HepG2 (cell line): ENCODE measurements around the gene ZNF700. TPM values are rescaled to one million over a fixed set of nuclear protein-coding genes. Genes with fewer than 3 reads are reported as not detected.
A peak's percentile ranks its signal among the peaks of the same experiment; 100 is the strongest.

Experiments used
- ATAC-seq: fragments of 200-7000 bp; cut with Tn5 transposase; 3 replicates; pipeline ENCODE4 v1.9.1; 2020; ENCODE audit warnings: mild to moderate bottlenecking, moderate library complexity
- BruUV-seq: library from RNA; stranded (reverse); fragments of 400-500 nt; replicated peaks from 2 replicates; lab custom pipeline; 2021; lab: Mats Ljungman, UMichigan
- CTCF ChIA-PET: fragments of 300-600 bp; formaldehyde crosslinking; extraction: SDS; loops from one replicate; lab custom pipeline; 2021; ENCODE audit warnings: low total read pairs, inconsistent platforms, low intra/inter-chr PET ratio; lab: Yijun Ruan, JAX
- POLR2A ChIA-PET: fragments of 350-600 bp; sonication (Branson Sonifier 250); formaldehyde crosslinking; loops from one replicate; lab custom pipeline; 2020; ENCODE audit warnings: antibody characterized with exemption, inconsistent platforms; lab: Yijun Ruan, JAX
- DNase-seq: peaks from one replicate; pipeline ENCODE4 v3.0.0-alpha.2; 2015; ENCODE audit warnings: low spot score
- FAIRE-seq: peaks from 3 replicates; lab custom pipeline; 2011; peaks lifted over from hg19 to GRCh38; lab: Jason Lieb, UNC
- H2AFZ ChIP-seq: one replicate; pipeline ENCODE4 v1.6.1; 2011; ENCODE audit warnings: low read length, inconsistent platforms
- H3K27ac ChIP-seq: fragments of 300-600 bp; 3 replicates; pipeline ENCODE4 v1.8.0; 2011; ENCODE audit warnings: mixed run types, mild to moderate bottlenecking, mixed read lengths, low read length, inconsistent platforms; ENCODE audit not compliant: insufficient read depth; ENCODE audit errors: extremely low read length
- H3K27me3 ChIP-seq, 2 experiments: fragments of 200-600 bp in 1 of 2; 2 replicates in 1 of 2; 3 replicates in 1 of 2; pipeline versions ENCODE4 v1.6.0 to v1.8.0; 2011; ENCODE audit warnings: low read length in 2 of 2, mild to moderate bottlenecking in 2 of 2, moderate library complexity in 2 of 2, inconsistent platforms in 1 of 2; ENCODE audit not compliant: insufficient read depth in 2 of 2, control insufficient read depth in 1 of 2
- H3K36me3 ChIP-seq, 2 experiments: fragments of 200-600 bp in 1 of 2; replicated peaks in 1 of 2; 2 replicates in 1 of 2; 3 replicates in 1 of 2; pipeline versions ENCODE4 v1.5.1 to v1.8.0; 2011; ENCODE audit warnings: low read length in 2 of 2, inconsistent platforms in 1 of 2; ENCODE audit not compliant: insufficient read depth in 2 of 2, control insufficient read depth in 1 of 2
- H3K4me1 ChIP-seq: 2 replicates; pipeline ENCODE4 v1.5.1; 2012; ENCODE audit warnings: low read length, inconsistent platforms; ENCODE audit not compliant: insufficient read depth
- H3K4me2 ChIP-seq: 2 replicates; pipeline ENCODE4 v1.6.0; 2011; ENCODE audit warnings: low read depth, low read length, inconsistent platforms
- H3K4me3 ChIP-seq, 3 experiments: fragments of 200-600 bp in 1 of 3; sonication (generic), shearing (Covaris generic) in 1 of 3; replicated peaks in 1 of 3; 2 replicates each; pipeline ENCODE4 v1.5.1; 2011 to 2016; ENCODE audit warnings: low read length in 3 of 3, inconsistent platforms in 2 of 3, low read depth in 2 of 3, mild to moderate bottlenecking in 2 of 3, control low read depth in 1 of 3, mixed read lengths in 1 of 3; ENCODE audit not compliant: insufficient read depth in 1 of 3
- H3K79me2 ChIP-seq: one replicate; pipeline ENCODE4 v1.6.1; 2011; ENCODE audit warnings: low read length, inconsistent platforms; ENCODE audit not compliant: insufficient read depth
- H3K9ac ChIP-seq: 2 replicates; pipeline ENCODE4 v1.6.0; 2011; ENCODE audit warnings: mild to moderate bottlenecking, low read depth, low read length, inconsistent platforms; ENCODE audit not compliant: insufficient read depth
- H3K9me3 ChIP-seq: 2 replicates; pipeline ENCODE4 v1.5.1; 2012; ENCODE audit warnings: mild to moderate bottlenecking, low read length
- H4K20me1 ChIP-seq: 2 replicates; pipeline ENCODE4 v1.6.0; 2011; ENCODE audit warnings: inconsistent platforms, mild to moderate bottlenecking, low read length, moderate library complexity; ENCODE audit not compliant: insufficient read depth
- CENPBD1 ChIP-seq: sonication (generic); formaldehyde crosslinking; IDR thresholded peaks from 2 replicates; pipeline ENCODE4 v1.8.0; 2022; ENCODE audit warnings: missing genetic modification reagents, low read depth, mild to moderate bottlenecking, borderline replicate concordance
- GMEB2 ChIP-seq: IDR thresholded peaks from 2 replicates; pipeline ENCODE4 v1.6.1; 2016; ENCODE audit warnings: missing biosample characterization, missing genetic modification reagents, low read depth
- KAT7 ChIP-seq: IDR thresholded peaks from 2 replicates; pipeline ENCODE4 v1.6.1; 2018; ENCODE audit warnings: borderline replicate concordance, missing compliant biosample characterization
- RFX5 ChIP-seq: IDR thresholded peaks from 2 replicates; pipeline ENCODE4 v1.6.1; 2011; ENCODE audit warnings: low read depth, low read length, improper control_type of control experiment
- SRY ChIP-seq: sonication (generic); formaldehyde crosslinking; IDR thresholded peaks from 2 replicates; pipeline ENCODE4 v1.8.0; 2022; ENCODE audit warnings: mild to moderate bottlenecking, missing genetic modification reagents
- ZFP1 ChIP-seq: IDR thresholded peaks from 2 replicates; pipeline ENCODE4 v1.6.1; 2016
- ZNF124 ChIP-seq: sonication (generic); formaldehyde crosslinking; IDR thresholded peaks from 2 replicates; pipeline ENCODE4 v1.4.0; 2020; ENCODE audit warnings: missing genetic modification reagents
- ZSCAN30 ChIP-seq: sonication (generic); formaldehyde crosslinking; IDR thresholded peaks from 2 replicates; pipeline ENCODE4 v1.5.0; 2020; ENCODE audit warnings: mild to moderate bottlenecking, missing genetic modification reagents
- WGBS: methylation state at CpG from one replicate; pipeline ENCODE4 v1.1.6; 2017; ENCODE audit warnings: low lambda C conversion rate; 5-methylcytosine and 5-hydroxymethylcytosine counted together
- in situ Hi-C: cut with HindIII; loops from 2 replicates; pipeline ENCODE4 v1.10.0; 2017; ENCODE audit warnings: low pct_unique_long_range_greater_than_20kb; ENCODE audit not compliant: extremely low pct_ligation_motif_present
- intact Hi-C: fragments of 100-400 bp; cut with micrococcal nuclease; formaldehyde crosslinking; loops from one replicate; pipeline ENCODE4 v1.10.0; 2022; ENCODE audit not compliant: unreplicated experiment
- polyA plus RNA-seq, 8 experiments: library from polyadenylated mRNA; depleted of rRNA in 3 of 8; stranded (reverse) in 7 of 8; unstranded in 1 of 8; fragments of >200 nt; fragmentation: Illumina TruSeq in 4 of 8; extraction: Trizol in 4 of 8; gene quantifications; 2 replicates each; pipeline versions ENCODE4 v1.2.1 to v1.2.3, GENCODE V29; 2011 to 2016; ENCODE audit warnings: low read depth in 4 of 8, missing spikeins in 1 of 8, mixed read lengths in 1 of 8; ENCODE audit not compliant: insufficient read depth in 1 of 8
- total RNA-seq, 5 experiments: library from RNA; depleted of rRNA; stranded (reverse); fragments of >200 nt; fragmentation: Illumina TruSeq; extraction: Trizol; gene quantifications; 2 replicates each; pipeline ENCODE4 v1.2.3, GENCODE V29; 2016; ENCODE audit warnings: low read depth in 1 of 5

The ZNF700 gene
- total and polyA plus RNA-seq, 2 of the 13 experiments (the other 11 are each of a cell fraction or from before 2014, with no cell fraction given) = 6.0 to 12.8 TPM

GRCh38 chr19:11973019-11973810 lies 48.3 kb downstream of the ZNF700 start:
- ChIA-PET CTCF (no interaction called here), POLR2A (no interaction called here)
- Histone ChIP-seq H3K9me3 (no peaks in the 10 kb centered on the region), H4K20me1 (no peaks in the 10 kb centered on the region), H3K27me3 (no peaks in the 10 kb centered on the region), H3K4me3 (no peak overlapping the region), H2AFZ (no peak overlapping the region), H3K27ac (no peak overlapping the region), H3K4me1 (no peaks in the 10 kb centered on the region), H3K79me2 (no peaks in the 10 kb centered on the region), H3K36me3 (no peaks in the 10 kb centered on the region), H3K9ac (no peak overlapping the region), H3K4me2 (no peak overlapping the region)
- intact Hi-C loops (no loop called here), in situ Hi-C loops (no loop called here)
- DNase-seq (no peak), ATAC-seq (no peak), FAIRE-seq (no peak)
- WGBS = 53% methylated on average over 5 of the region's 5 CpGs
- BruUV-seq = no TSS peak
- TF ChIP-seq KAT7 (CRISPR knock-in tag) (no peak), RFX5 (peak; percentile 68)

- FAIRE-seq (no peak), DNase-seq (peak; percentile 17), ATAC-seq (no peak)
- Histone ChIP-seq H3K4me3 (no peak overlapping the region), H3K9me3 (peaks cover 16% of the 10 kb centered on the region), H3K9ac (no peak overlapping the region), H2AFZ (no peak overlapping the region), H3K27me3 (no peaks in the 10 kb centered on the region), H3K27ac (no peak overlapping the region), H3K36me3 (no peaks in the 10 kb centered on the region), H3K4me2 (no peak overlapping the region), H3K79me2 (no peaks in the 10 kb centered on the region), H3K4me1 (no peaks in the 10 kb centered on the region), H4K20me1 (no peaks in the 10 kb centered on the region)
- intact Hi-C loops = no loop called here
- ChIA-PET CTCF (no interaction called here), POLR2A (no interaction called here)
- 71% methylated on average over 9 of the region's 9 CpGs for WGBS
- in situ Hi-C loops = no loop called here
- no TSS peak for BruUV-seq
- TF ChIP-seq SRY (CRISPR knock-in tag) = no peak
- TF ChIP-seq CENPBD1 (CRISPR knock-in tag) = no peak
- TF ChIP-seq ZNF124 (CRISPR knock-in tag) = no peak
- no peak for TF ChIP-seq ZFP1 (CRISPR knock-in tag)
- TF ChIP-seq ZSCAN30 = no peak
- no peak for TF ChIP-seq GMEB2 (CRISPR knock-in tag)
Measured at GRCh38 chr19:11978492-11979100, 53.7 kb downstream of the ZNF700 start.
